HepG2 (cell line): Measurements from ENCODE around the gene BCL2L2. TPM values are rescaled to one million over a fixed set of nuclear protein-coding genes. Genes with fewer than 3 reads are reported as not detected.

ENCODE experiments used
- ATAD3A ChIP-seq: sonication (generic); formaldehyde crosslinking; IDR thresholded peaks from 2 replicates; pipeline ENCODE4 v1.4.0; 2020; ENCODE audit warnings: missing genetic modification reagents
- ATRX ChIP-seq: sonication (generic); formaldehyde crosslinking; IDR thresholded peaks from 2 replicates; pipeline ENCODE4 v1.4.0; 2020; ENCODE audit warnings: missing genetic modification reagents, borderline replicate concordance
- CENPBD1 ChIP-seq: sonication (generic); formaldehyde crosslinking; IDR thresholded peaks from 2 replicates; pipeline ENCODE4 v1.8.0; 2022; ENCODE audit warnings: missing genetic modification reagents, low read depth, mild to moderate bottlenecking, borderline replicate concordance
- CHD4 ChIP-seq: fragments of 200-600 bp; sonication (generic); IDR thresholded peaks from 2 replicates; pipeline ENCODE4 v1.7.0; 2017; ENCODE audit warnings: mild to moderate bottlenecking, low read length, borderline replicate concordance
- FOXC1 ChIP-seq: sonication (generic); formaldehyde crosslinking; IDR thresholded peaks from 2 replicates; pipeline ENCODE4 v1.8.0; 2022; ENCODE audit warnings: mild to moderate bottlenecking, missing genetic modification reagents, borderline replicate concordance
- HIVEP1 ChIP-seq: sonication (generic); formaldehyde crosslinking; IDR thresholded peaks from 2 replicates; pipeline ENCODE4 v1.4.0; 2020; ENCODE audit warnings: mild to moderate bottlenecking, missing genetic modification reagents
- IRF9 ChIP-seq: sonication (generic); formaldehyde crosslinking; IDR thresholded peaks from 2 replicates; pipeline ENCODE4 v1.8.0; 2022; ENCODE audit warnings: missing genetic modification reagents, mild to moderate bottlenecking, borderline replicate concordance
- NONO ChIP-seq, 2 experiments: fragments of 450-650 bp in 1 of 2; sonication (generic) in 1 of 2; formaldehyde crosslinking in 1 of 2; IDR thresholded peaks in 1 of 2; conservative IDR thresholded peaks in 1 of 2; 2 replicates each; pipeline versions ENCODE4 v1.6.1 to v1.8.0; 2017 to 2022; ENCODE audit warnings: mild to moderate bottlenecking in 1 of 2, missing genetic modification reagents in 1 of 2, moderate library complexity in 1 of 2
- SALL2 ChIP-seq: sonication (generic); formaldehyde crosslinking; IDR thresholded peaks from 2 replicates; pipeline ENCODE4 v1.8.1; 2023; ENCODE audit warnings: mild to moderate bottlenecking, missing genetic modification reagents, inconsistent platforms
- ZNF296 ChIP-seq: sonication (generic); formaldehyde crosslinking; conservative IDR thresholded peaks from 2 replicates; pipeline ENCODE4 v1.5.0; 2020; ENCODE audit warnings: mild to moderate bottlenecking, missing genetic modification reagents
- ZNF407 ChIP-seq: sonication (generic); formaldehyde crosslinking; IDR thresholded peaks from one replicate; pipeline ENCODE4 v1.5.1; 2020; ENCODE audit warnings: mild to moderate bottlenecking, missing genetic modification reagents; ENCODE audit errors: not compliant biosample characterization
- ZNF607 ChIP-seq: sonication (generic); formaldehyde crosslinking; IDR thresholded peaks from 2 replicates; pipeline ENCODE4 v1.5.1; 2020; ENCODE audit warnings: missing genetic modification reagents, mild to moderate bottlenecking, borderline replicate concordance
- ZSCAN29 ChIP-seq: sonication (generic); formaldehyde crosslinking; conservative IDR thresholded peaks from 2 replicates; pipeline ENCODE4 v1.4.0; 2020; ENCODE audit warnings: mild to moderate bottlenecking, missing genetic modification reagents
- ZSCAN5A ChIP-seq: sonication (generic); formaldehyde crosslinking; IDR thresholded peaks from 2 replicates; pipeline ENCODE4 v1.8.0; 2022; ENCODE audit warnings: mild to moderate bottlenecking, missing genetic modification reagents, borderline replicate concordance
- polyA plus RNA-seq, 8 experiments: library from polyadenylated mRNA; depleted of rRNA in 3 of 8; stranded (reverse) in 7 of 8; unstranded in 1 of 8; fragments of >200 nt; fragmentation: Illumina TruSeq in 4 of 8; extraction: Trizol in 4 of 8; gene quantifications; 2 replicates each; pipeline versions ENCODE4 v1.2.1 to v1.2.3, GENCODE V29; 2011 to 2016; ENCODE audit warnings: low read depth in 4 of 8, missing spikeins in 1 of 8, mixed read lengths in 1 of 8; ENCODE audit not compliant: insufficient read depth in 1 of 8
- total RNA-seq, 5 experiments: library from RNA; depleted of rRNA; stranded (reverse); fragments of >200 nt; fragmentation: Illumina TruSeq; extraction: Trizol; gene quantifications; 2 replicates each; pipeline ENCODE4 v1.2.3, GENCODE V29; 2016; ENCODE audit warnings: low read depth in 1 of 5

BCL2L2 gene
- total and polyA plus RNA-seq, 2 of the 13 experiments (the other 11 are each of a cell fraction or from before 2014, with no cell fraction given): 28.1 to 49.8 TPM

GRCh38 chr14:23319746-23320583, 13.3 kb downstream of the BCL2L2 start (continued):
- TF ChIP-seq ZNF407 (CRISPR knock-in tag): no peak
- no peak for TF ChIP-seq HIVEP1
- TF ChIP-seq CENPBD1 (CRISPR knock-in tag): 0 out of 2 replicates have a peak, but pooled peaks have one; percentile 0
- TF ChIP-seq ATAD3A: no peak; the same call in 1 of the 2 replicates
- no peak; the same call in 1 of the 2 replicates for TF ChIP-seq CHD4
- no peak; the same call in 1 of the 2 replicates for TF ChIP-seq ZNF607 (CRISPR knock-in tag)
- TF ChIP-seq ATRX (CRISPR knock-in tag): no peak
- no peak for TF ChIP-seq ZSCAN5A (CRISPR knock-in tag)
- TF ChIP-seq FOXC1: 0 out of 2 replicates have a peak, but pooled peaks have one; percentile 10
- TF ChIP-seq SALL2 (CRISPR knock-in tag): no peak
- no peak for TF ChIP-seq ZNF296 (CRISPR knock-in tag)
- no peak; the same call in 1 of the 2 replicates for TF ChIP-seq IRF9 (CRISPR knock-in tag)
- TF ChIP-seq ZSCAN29 (CRISPR knock-in tag): no peak
- no peak for TF ChIP-seq NONO (IDR thresholded peaks at IDR 0.05)
- TF ChIP-seq NONO (CRISPR knock-in tag; conservative IDR thresholded peaks at IDR 0.05): no peak; the same call in 1 of the 2 replicates
